Measurements from ENCODE around the gene CDK14. TPM values are rescaled to one million over a fixed set of nuclear protein-coding genes. Genes with fewer than 3 reads are reported as not detected.

The CDK14 gene
- total RNA-seq, 1 donor from 2014 or later, result 131 TPM

DNA sequence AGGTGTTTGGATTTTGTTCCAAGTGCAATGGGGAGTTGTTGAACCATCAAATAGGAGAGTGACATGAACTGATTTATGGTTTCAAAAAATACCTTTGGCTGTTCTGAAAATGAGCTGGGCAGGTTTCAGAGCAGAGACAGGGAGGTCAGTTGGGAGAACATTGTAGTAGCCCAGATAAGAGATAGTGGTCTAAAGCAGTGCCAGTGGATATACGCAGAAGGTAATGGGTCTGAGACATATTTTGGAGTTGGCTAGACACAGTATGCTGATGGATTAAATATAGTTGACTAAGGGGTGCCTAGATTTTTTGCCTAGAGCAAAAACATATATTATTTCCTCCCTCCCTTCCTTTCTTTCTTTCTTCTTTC lies 21.3 kb upstream of the CDK14 start:
- Mint-ChIP-seq H3K4me3 (ENCODE audit: unreplicated experiment) (no peak overlapping the region), H3K27ac (ENCODE audit: unreplicated experiment) (no peak overlapping the region), H3K9me3 (ENCODE audit: unreplicated experiment) (no peaks in the 10 kb centered on the region)

DNA sequence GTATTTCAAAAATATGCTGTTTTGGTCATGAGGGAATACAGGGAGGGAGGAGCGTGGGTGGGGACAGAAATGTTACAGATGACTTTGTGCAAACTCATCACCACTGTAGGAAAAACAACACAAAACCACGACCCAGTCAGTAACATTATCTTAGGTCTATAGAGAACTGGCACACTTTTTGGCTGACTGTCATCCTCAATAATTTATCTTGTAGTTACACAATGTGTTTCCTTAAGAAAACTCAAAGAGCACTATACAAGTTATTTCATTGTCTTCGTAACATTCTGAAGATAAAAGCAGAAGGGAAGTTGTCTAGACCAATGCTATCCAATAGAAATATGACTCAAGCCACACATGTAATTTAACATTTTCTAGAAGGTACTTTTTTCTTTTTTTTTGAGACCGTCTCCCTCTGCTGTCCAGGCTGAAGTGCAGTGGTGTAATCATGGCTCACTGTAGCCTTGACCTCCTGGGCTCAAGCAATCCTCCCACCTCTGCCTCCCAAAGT lies 16.9 kb upstream of the CDK14 start:
- Mint-ChIP-seq H3K36me3 (ENCODE audit: unreplicated experiment) (no peaks in the 10 kb centered on the region), H3K4me3 (ENCODE audit: unreplicated experiment) (no peak overlapping the region), H3K27me3 (ENCODE audit: unreplicated experiment) (no peaks in the 10 kb centered on the region), H3K9me3 (ENCODE audit: unreplicated experiment) (no peaks in the 10 kb centered on the region), H3K4me1 (ENCODE audit: unreplicated experiment) (peaks cover 10% of the 10 kb centered on the region), H3K27ac (ENCODE audit: unreplicated experiment) (peak overlapping the region; percentile 36)
- no peak for DNase-seq (ENCODE audit: extremely low spot score, unreplicated experiment)
- TF ChIP-seq, protein P1, sequence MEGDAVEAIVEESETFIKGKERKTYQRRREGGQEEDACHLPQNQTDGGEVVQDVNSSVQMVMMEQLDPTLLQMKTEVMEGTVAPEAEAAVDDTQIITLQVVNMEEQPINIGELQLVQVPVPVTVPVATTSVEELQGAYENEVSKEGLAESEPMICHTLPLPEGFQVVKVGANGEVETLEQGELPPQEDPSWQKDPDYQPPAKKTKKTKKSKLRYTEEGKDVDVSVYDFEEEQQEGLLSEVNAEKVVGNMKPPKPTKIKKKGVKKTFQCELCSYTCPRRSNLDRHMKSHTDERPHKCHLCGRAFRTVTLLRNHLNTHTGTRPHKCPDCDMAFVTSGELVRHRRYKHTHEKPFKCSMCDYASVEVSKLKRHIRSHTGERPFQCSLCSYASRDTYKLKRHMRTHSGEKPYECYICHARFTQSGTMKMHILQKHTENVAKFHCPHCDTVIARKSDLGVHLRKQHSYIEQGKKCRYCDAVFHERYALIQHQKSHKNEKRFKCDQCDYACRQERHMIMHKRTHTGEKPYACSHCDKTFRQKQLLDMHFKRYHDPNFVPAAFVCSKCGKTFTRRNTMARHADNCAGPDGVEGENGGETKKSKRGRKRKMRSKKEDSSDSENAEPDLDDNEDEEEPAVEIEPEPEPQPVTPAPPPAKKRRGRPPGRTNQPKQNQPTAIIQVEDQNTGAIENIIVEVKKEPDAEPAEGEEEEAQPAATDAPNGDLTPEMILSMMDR (IDR thresholded peaks at IDR 0.05), result peak; percentile 15

More for the DNA sequence above, 21.3 kb upstream of the CDK14 start:
- peaks cover 12% of the 10 kb centered on the region for H3K4me1 Mint-ChIP-seq (ENCODE audit: unreplicated experiment)
- DNase-seq (ENCODE audit: extremely low spot score, unreplicated experiment), result no peak
- no peaks in the 10 kb centered on the region for H3K27me3 Mint-ChIP-seq (ENCODE audit: unreplicated experiment)
- TF ChIP-seq, protein P1 (IDR thresholded peaks at IDR 0.05), result no peak
- no peaks in the 10 kb centered on the region for H3K36me3 Mint-ChIP-seq (ENCODE audit: unreplicated experiment)

DNA sequence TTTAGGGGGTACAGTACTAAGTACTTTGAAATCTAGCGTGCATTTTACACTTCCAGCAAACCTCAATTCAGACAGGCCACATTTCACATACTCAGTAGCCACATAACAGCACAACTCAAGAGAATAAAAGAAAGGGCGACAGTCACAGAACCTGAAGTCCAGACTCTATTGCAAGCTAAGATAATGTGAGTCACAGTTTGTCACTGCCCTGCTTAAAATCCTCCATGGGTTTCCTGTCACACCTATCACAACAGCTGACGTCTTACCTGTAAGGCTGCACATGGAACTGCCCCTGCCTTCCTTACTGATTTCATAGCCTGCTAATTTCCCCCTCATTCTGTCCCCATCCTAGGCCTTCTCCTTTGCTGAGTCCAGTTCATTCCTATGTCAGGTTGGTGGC lies 16.1 kb upstream of the CDK14 start:
- peak overlapping the region; percentile 20 for H3K27ac Mint-ChIP-seq (ENCODE audit: unreplicated experiment)

DNA sequence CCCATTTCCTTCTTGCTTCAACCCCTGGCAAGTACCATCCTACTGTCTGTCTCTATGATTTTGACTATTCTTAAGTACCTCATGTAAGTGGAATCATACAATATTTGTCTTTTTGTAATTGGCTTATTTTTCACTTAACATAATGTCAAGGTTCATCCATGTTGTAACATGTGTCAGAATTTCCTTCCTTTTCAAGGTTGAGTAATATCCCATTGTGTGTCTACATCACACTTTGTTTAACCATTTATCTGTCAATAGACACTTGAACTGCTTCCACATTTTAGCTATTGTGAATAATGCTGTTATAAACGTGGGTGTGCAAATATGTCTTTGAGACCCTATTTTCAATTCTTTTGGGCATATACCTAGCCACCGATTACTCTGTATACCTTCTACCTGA lies 14.0 kb upstream of the CDK14 start:
- no peak for DNase-seq (ENCODE audit: extremely low spot score, unreplicated experiment)
- H3K4me1 Mint-ChIP-seq (ENCODE audit: unreplicated experiment), result peaks cover 11% of the 10 kb centered on the region
- H3K36me3 Mint-ChIP-seq (ENCODE audit: unreplicated experiment), result no peaks in the 10 kb centered on the region
- no peak overlapping the region for H3K27ac Mint-ChIP-seq (ENCODE audit: unreplicated experiment)
- H3K9me3 Mint-ChIP-seq (ENCODE audit: unreplicated experiment), result no peaks in the 10 kb centered on the region
- TF ChIP-seq, protein P1 (IDR thresholded peaks at IDR 0.05), result no peak
- no peak overlapping the region for H3K4me3 Mint-ChIP-seq (ENCODE audit: unreplicated experiment)
- no peaks in the 10 kb centered on the region for H3K27me3 Mint-ChIP-seq (ENCODE audit: unreplicated experiment)

More for the DNA sequence above, 16.1 kb upstream of the CDK14 start:
- Mint-ChIP-seq H3K27me3 (ENCODE audit: unreplicated experiment) (no peaks in the 10 kb centered on the region), H3K4me1 (ENCODE audit: unreplicated experiment) (peaks cover 10% of the 10 kb centered on the region), H3K4me3 (ENCODE audit: unreplicated experiment) (no peak overlapping the region), H3K9me3 (ENCODE audit: unreplicated experiment) (no peaks in the 10 kb centered on the region), H3K36me3 (ENCODE audit: unreplicated experiment) (no peaks in the 10 kb centered on the region)
- no peak for DNase-seq (ENCODE audit: extremely low spot score, unreplicated experiment)
- TF ChIP-seq, protein P1 (IDR thresholded peaks at IDR 0.05), result no peak

DNA sequence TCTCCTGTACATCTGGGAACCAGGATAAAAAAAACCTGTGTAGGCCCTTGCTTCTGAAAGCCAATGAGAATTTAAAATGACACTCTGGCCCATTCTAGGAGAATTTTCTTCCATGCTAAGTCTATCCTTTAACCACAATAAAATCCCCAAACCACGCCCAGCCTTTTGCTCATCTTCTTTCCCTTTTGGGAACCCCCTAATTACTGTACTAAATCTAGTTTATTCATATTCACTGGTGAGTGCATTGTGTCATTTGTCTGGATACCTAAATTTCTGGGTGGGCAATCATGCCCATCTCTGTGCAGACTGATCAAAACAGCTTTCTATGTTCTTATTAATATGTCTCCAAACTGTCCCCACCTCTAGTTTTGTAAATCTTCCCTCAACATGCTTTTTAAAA lies 11.7 kb upstream of the CDK14 start:
- Mint-ChIP-seq H3K9me3 (ENCODE audit: unreplicated experiment) (no peaks in the 10 kb centered on the region), H3K4me1 (ENCODE audit: unreplicated experiment) (peaks cover 4% of the 10 kb centered on the region), H3K4me3 (ENCODE audit: unreplicated experiment) (no peak overlapping the region), H3K27me3 (ENCODE audit: unreplicated experiment) (no peaks in the 10 kb centered on the region), H3K27ac (ENCODE audit: unreplicated experiment) (no peak overlapping the region), H3K36me3 (ENCODE audit: unreplicated experiment) (no peaks in the 10 kb centered on the region)
- DNase-seq (ENCODE audit: extremely low spot score, unreplicated experiment), result no peak
- TF ChIP-seq, protein P1 (IDR thresholded peaks at IDR 0.05), result no peak

All from osteocyte (in vitro differentiated cells).